GM10266 (cell line): ENCODE measurements around the gene TNS2.

Source experiments
- DNase-seq: peaks from one replicate; pipeline ENCODE4 v3.0.0; 2012; ENCODE audit errors: extremely low spot score
- CTCF ChIP-seq: IDR thresholded peaks from 2 replicates; pipeline ENCODE4 v1.5.1; 2012; ENCODE audit warnings: mild to moderate bottlenecking, low read depth; ENCODE audit not compliant: control insufficient read depth, insufficient read depth; ENCODE audit errors: missing control alignments

The TNS2 gene

GRCh38 chr12:53113951-53114350 is 64.1 kb downstream of the TNS2 start:
- DNase-seq: no peak
- TF ChIP-seq CTCF: no peak
